ENCODE data around the gene TNIK.

TNIK gene

GRCh38 chr3:171116824-171117395 is 343.3 kb downstream of the TNIK start:
- TF ChIP-seq, protein P1, sequence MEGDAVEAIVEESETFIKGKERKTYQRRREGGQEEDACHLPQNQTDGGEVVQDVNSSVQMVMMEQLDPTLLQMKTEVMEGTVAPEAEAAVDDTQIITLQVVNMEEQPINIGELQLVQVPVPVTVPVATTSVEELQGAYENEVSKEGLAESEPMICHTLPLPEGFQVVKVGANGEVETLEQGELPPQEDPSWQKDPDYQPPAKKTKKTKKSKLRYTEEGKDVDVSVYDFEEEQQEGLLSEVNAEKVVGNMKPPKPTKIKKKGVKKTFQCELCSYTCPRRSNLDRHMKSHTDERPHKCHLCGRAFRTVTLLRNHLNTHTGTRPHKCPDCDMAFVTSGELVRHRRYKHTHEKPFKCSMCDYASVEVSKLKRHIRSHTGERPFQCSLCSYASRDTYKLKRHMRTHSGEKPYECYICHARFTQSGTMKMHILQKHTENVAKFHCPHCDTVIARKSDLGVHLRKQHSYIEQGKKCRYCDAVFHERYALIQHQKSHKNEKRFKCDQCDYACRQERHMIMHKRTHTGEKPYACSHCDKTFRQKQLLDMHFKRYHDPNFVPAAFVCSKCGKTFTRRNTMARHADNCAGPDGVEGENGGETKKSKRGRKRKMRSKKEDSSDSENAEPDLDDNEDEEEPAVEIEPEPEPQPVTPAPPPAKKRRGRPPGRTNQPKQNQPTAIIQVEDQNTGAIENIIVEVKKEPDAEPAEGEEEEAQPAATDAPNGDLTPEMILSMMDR (IDR thresholded peaks at IDR 0.05; ENCODE audit: low read depth, low read length), result no peak

GRCh38 chr3:171116365-171116764 is 343.8 kb downstream of the TNIK start:
- TF ChIP-seq, protein P1 (IDR thresholded peaks at IDR 0.05; ENCODE audit: low read depth, low read length), result no peak
- DNase-seq (ENCODE audit: extremely low read depth, low read depth), result no peak

More at GRCh38 chr3:171116824-171117395, 343.3 kb downstream of the TNIK start:
- no peak for DNase-seq (ENCODE audit: extremely low read depth, low read depth)

GRCh38 chr3:171115667-171116066 is 344.5 kb downstream of the TNIK start:
- DNase-seq (ENCODE audit: extremely low read depth, low read depth), result no peak
- TF ChIP-seq, protein P1 (IDR thresholded peaks at IDR 0.05; ENCODE audit: low read depth, low read length), result no peak

GRCh38 chr3:171113716-171114115 is 346.5 kb downstream of the TNIK start:
- TF ChIP-seq, protein P1 (IDR thresholded peaks at IDR 0.05; ENCODE audit: low read depth, low read length), result no peak; the same call in 1 of the 2 replicates
- DNase-seq (ENCODE audit: extremely low read depth, low read depth), result no peak

DNA sequence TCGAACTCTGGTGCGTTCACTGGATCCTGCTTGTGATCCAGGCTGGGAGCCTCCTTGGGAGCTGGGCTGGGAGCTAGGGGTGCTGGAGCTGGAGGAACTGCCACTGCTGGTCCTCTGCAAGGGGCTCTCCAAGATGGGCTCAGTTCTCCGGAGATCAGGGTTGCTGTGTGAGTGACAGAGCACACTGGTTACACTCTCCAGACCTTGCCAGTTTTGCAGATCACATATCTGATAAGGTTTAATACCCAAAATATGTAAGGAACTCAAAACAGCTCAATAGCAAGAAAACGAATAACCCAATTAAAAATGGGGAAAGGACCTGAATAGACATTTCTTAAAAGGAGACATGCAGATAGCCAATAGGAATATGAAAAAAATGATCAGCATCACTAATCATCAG is 349.5 kb downstream of the TNIK start:
- no peak for DNase-seq (ENCODE audit: extremely low read depth, low read depth)
- TF ChIP-seq, protein P1 (IDR thresholded peaks at IDR 0.05; ENCODE audit: low read depth, low read length), result no peak

GRCh38 chr3:171108066-171108465 is 352.1 kb downstream of the TNIK start:
- DNase-seq (ENCODE audit: extremely low read depth, low read depth), result no peak
- TF ChIP-seq, protein P1 (IDR thresholded peaks at IDR 0.05; ENCODE audit: low read depth, low read length), result no peak

GRCh38 chr3:171103185-171103584 is 357.0 kb downstream of the TNIK start:
- TF ChIP-seq, protein P1 (IDR thresholded peaks at IDR 0.05; ENCODE audit: low read depth, low read length), result no peak
- no peak for DNase-seq (ENCODE audit: extremely low read depth, low read depth)

Data from AG09319 (cell line).